Panc1 (cell line): Measurements from ENCODE around the gene ARFIP2.

Source experiments
- POLR2AphosphoS5 ChIP-seq: IDR thresholded peaks from 2 replicates; pipeline ENCODE4 v1.6.1; 2012; ENCODE audit warnings: mild to moderate bottlenecking, low read depth, low read length, moderate library complexity
- SIN3A ChIP-seq: IDR thresholded peaks from 2 replicates; pipeline ENCODE4 v1.6.1; 2012; ENCODE audit warnings: low read depth, mild to moderate bottlenecking, low read length, moderate library complexity, borderline replicate concordance; ENCODE audit not compliant: insufficient read depth
- TCF7L2 ChIP-seq: IDR thresholded peaks from 2 replicates; pipeline ENCODE4 v1.6.1; 2011; ENCODE audit warnings: mild to moderate bottlenecking, low read depth, low read length, inconsistent platforms
- TF ChIP-seq, protein P1 (sequence below): fragments of 450-650 bp; IDR thresholded peaks from 2 replicates; pipeline ENCODE4 v1.5.1; 2017; ENCODE audit warnings: mild to moderate bottlenecking

DNA sequence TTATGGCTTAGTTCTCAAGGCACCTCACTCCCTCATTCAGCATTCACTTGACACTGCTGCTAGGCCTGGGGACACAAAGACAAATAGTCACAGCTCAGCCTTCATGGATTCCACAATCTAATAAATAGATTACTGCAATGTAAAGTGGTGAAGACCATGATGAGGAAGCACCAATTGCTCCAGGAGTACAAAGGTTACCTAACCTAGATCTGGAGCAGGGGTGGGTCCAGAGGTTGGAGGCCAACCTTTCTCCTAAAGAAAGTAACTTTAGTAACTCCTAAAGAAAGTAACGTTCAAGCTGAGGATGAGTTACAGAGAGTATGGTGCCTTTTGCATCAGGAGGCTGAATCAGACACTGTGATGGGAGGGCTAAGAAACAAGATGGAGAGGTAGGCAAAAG lies 11.5 kb downstream of the ARFIP2 start:
- TF ChIP-seq, protein P1, sequence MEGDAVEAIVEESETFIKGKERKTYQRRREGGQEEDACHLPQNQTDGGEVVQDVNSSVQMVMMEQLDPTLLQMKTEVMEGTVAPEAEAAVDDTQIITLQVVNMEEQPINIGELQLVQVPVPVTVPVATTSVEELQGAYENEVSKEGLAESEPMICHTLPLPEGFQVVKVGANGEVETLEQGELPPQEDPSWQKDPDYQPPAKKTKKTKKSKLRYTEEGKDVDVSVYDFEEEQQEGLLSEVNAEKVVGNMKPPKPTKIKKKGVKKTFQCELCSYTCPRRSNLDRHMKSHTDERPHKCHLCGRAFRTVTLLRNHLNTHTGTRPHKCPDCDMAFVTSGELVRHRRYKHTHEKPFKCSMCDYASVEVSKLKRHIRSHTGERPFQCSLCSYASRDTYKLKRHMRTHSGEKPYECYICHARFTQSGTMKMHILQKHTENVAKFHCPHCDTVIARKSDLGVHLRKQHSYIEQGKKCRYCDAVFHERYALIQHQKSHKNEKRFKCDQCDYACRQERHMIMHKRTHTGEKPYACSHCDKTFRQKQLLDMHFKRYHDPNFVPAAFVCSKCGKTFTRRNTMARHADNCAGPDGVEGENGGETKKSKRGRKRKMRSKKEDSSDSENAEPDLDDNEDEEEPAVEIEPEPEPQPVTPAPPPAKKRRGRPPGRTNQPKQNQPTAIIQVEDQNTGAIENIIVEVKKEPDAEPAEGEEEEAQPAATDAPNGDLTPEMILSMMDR = 0 out of 2 replicates have a peak, but pooled peaks have one; percentile 3
- TF ChIP-seq SIN3A (no peak), POLR2AphosphoS5 (no peak), TCF7L2 (no peak)
